CMK (cell line): Measurements from ENCODE around the gene KLHL26.
"Not testable (repeated sequence)": the region's sequence is repeated elsewhere in the genome, so short reads cannot be mapped to it uniquely, and the experiment has no call there.

ENCODE experiments used
- DNase-seq: peaks from one replicate; pipeline ENCODE4 v3.0.0-alpha.2; 2010; ENCODE audit warnings: low read depth

KLHL26 gene

GRCh38 chr19:18600692-18601397 lies 36.0 kb upstream of the KLHL26 start:
- DNase-seq: not testable (repeated sequence)

GRCh38 chr19:18601875-18602274 lies 35.0 kb upstream of the KLHL26 start:
- no peak for DNase-seq

- DNase-seq: no peak
Observed at GRCh38 chr19:18603255-18603957, 33.4 kb upstream of the KLHL26 start.

GRCh38 chr19:18603958-18604819 lies 32.6 kb upstream of the KLHL26 start:
- no peak for DNase-seq

GRCh38 chr19:18604820-18605159 lies 32.0 kb upstream of the KLHL26 start:
- no peak for DNase-seq

GRCh38 chr19:18605196-18605545 lies 31.7 kb upstream of the KLHL26 start:
- no peak for DNase-seq

- no peak for DNase-seq
Observed at GRCh38 chr19:18605546-18606280, 31.1 kb upstream of the KLHL26 start.

- DNase-seq: no peak
Observed at GRCh38 chr19:18606281-18607225, 30.3 kb upstream of the KLHL26 start, which contains the start of gene CRLF1. CRLF1 (minus strand) TSS chr19:18606799; CDS start chr19:18606656, 143 bp downstream.

GRCh38 chr19:18607226-18608101 lies 29.4 kb upstream of the KLHL26 start:
- no peak for DNase-seq

GRCh38 chr19:18608102-18608804 lies 28.6 kb upstream of the KLHL26 start:
- DNase-seq: no peak

- DNase-seq: no peak
Observed at GRCh38 chr19:18608805-18609716, 27.8 kb upstream of the KLHL26 start.

GRCh38 chr19:18609717-18610051 lies 27.1 kb upstream of the KLHL26 start:
- DNase-seq: no peak

GRCh38 chr19:18610245-18610555 lies 26.6 kb upstream of the KLHL26 start:
- DNase-seq: no peak

GRCh38 chr19:18610556-18611326 lies 26.1 kb upstream of the KLHL26 start:
- DNase-seq: no peak

GRCh38 chr19:18611327-18612050 lies 25.3 kb upstream of the KLHL26 start:
- no peak for DNase-seq

- no peak for DNase-seq
Observed at GRCh38 chr19:18612051-18612771, 24.6 kb upstream of the KLHL26 start.
